ENCODE measurements around the gene EHD2. TPM values are rescaled to one million over a fixed set of nuclear protein-coding genes. Genes with fewer than 3 reads are reported as not detected.

EHD2 gene
- total and polyA plus RNA-seq, 9 donors: 28.0 to 162 (median 102) TPM

- TF ChIP-seq EP300 (IDR thresholded peaks at IDR 0.05): no peak
- no peak for TF ChIP-seq CTCF (IDR thresholded peaks at IDR 0.05)
These were observed 25.3 kb upstream of the EHD2 start for GRCh38 chr19:47687906-47688305.

GRCh38 chr19:47691090-47691489, 22.1 kb upstream of the EHD2 start:
- Histone ChIP-seq H3K27ac (no peak overlapping the region), H3K9me3 (no peaks in the 10 kb centered on the region), H3K36me3 (no peaks in the 10 kb centered on the region), H3K4me3 (no peak overlapping the region), H3K27me3 (no peaks in the 10 kb centered on the region), H3K4me1 (ENCODE audit: insufficient read depth) (no peaks in the 10 kb centered on the region)
- no peak for TF ChIP-seq CTCF (IDR thresholded peaks at IDR 0.05)
- TF ChIP-seq POLR2A (IDR thresholded peaks at IDR 0.05): no peak
- TF ChIP-seq EP300 (IDR thresholded peaks at IDR 0.05): no peak
- no peak for DNase-seq
- WGBS, 3 donors: 88 to 97% (median 95%) methylated on average over 5 of the region's 5 CpGs
- intact Hi-C loops (cut with DNase I): loop anchor here in 3 of 4 donors (10.0 kb wide), 3 partner anchors 104 to 176 kb away; partner anchors contain the start of gene NAPA (in 1 of the 3)

More at GRCh38 chr19:47687906-47688305, 25.3 kb upstream of the EHD2 start:
- Histone ChIP-seq H3K4me1 (ENCODE audit: insufficient read depth) (no peaks in the 10 kb centered on the region), H3K9me3 (no peaks in the 10 kb centered on the region), H3K27me3 (no peaks in the 10 kb centered on the region), H3K27ac (no peak overlapping the region), H3K4me3 (no peak overlapping the region), H3K36me3 (no peaks in the 10 kb centered on the region)
- DNase-seq: no peak
- intact Hi-C loops (cut with DNase I): no loop called here
- 84 to 86% (median 86%) methylated on average over 7 of the region's 7 CpGs for WGBS, 3 donors

- DNase-seq: no peak
- TF ChIP-seq POLR2A (IDR thresholded peaks at IDR 0.05) (no peak), CTCF (IDR thresholded peaks at IDR 0.05) (no peak), EP300 (IDR thresholded peaks at IDR 0.05) (no peak)
- Histone ChIP-seq H3K36me3 (no peaks in the 10 kb centered on the region), H3K27me3 (no peaks in the 10 kb centered on the region), H3K4me3 (no peak overlapping the region), H3K27ac (no peak overlapping the region), H3K9me3 (no peaks in the 10 kb centered on the region), H3K4me1 (ENCODE audit: insufficient read depth) (no peaks in the 10 kb centered on the region)
- intact Hi-C loops (cut with DNase I): loop anchor here in 3 of 4 donors (10.0 kb wide), 3 partner anchors 103 to 177 kb away; partner anchors contain the start of gene NAPA (in 1 of the 3)
- WGBS, 3 donors: 55 to 96% (median 74%) methylated on average over 7 of the region's 7 CpGs
These were observed 21.4 kb upstream of the EHD2 start for GRCh38 chr19:47691782-47692181.

- H3K36me3 ChIP-seq: no peaks in the 10 kb centered on the region
- 79 to 92% (median 86%) methylated on average over 17 of the region's 17 CpGs for WGBS, 3 donors
- TF ChIP-seq POLR2A (IDR thresholded peaks at IDR 0.05) (no peak), EP300 (IDR thresholded peaks at IDR 0.05) (no peak), CTCF (IDR thresholded peaks at IDR 0.05) (no peak)
- intact Hi-C loops (cut with DNase I): loop anchor here in 3 of 4 donors (10.0 kb wide), 3 partner anchors 101 to 179 kb away; partner anchors contain the start of gene NAPA (in 1 of the 3)
- H3K4me1 ChIP-seq (ENCODE audit: insufficient read depth): no peaks in the 10 kb centered on the region
- no peak for DNase-seq
- no peaks in the 10 kb centered on the region for H3K27me3 ChIP-seq
- H3K4me3 ChIP-seq: no peak overlapping the region
- no peak overlapping the region for H3K27ac ChIP-seq
- no peaks in the 10 kb centered on the region for H3K9me3 ChIP-seq
These were observed 19.7 kb upstream of the EHD2 start for GRCh38 chr19:47693489-47693888.

Measured in ovary (tissue), 9 donors.